ENCODE data around the gene VIPR2. TPM values are rescaled to one million over a fixed set of nuclear protein-coding genes. Genes with fewer than 3 reads are reported as not detected.
"Not testable (repeated sequence)": the region's sequence is repeated elsewhere in the genome, so short reads cannot be mapped to it uniquely, and the experiment has no call there.

The VIPR2 gene
- total RNA-seq, 2 experiments from 2014 or later, result 0.42 to 0.50 TPM

DNA sequence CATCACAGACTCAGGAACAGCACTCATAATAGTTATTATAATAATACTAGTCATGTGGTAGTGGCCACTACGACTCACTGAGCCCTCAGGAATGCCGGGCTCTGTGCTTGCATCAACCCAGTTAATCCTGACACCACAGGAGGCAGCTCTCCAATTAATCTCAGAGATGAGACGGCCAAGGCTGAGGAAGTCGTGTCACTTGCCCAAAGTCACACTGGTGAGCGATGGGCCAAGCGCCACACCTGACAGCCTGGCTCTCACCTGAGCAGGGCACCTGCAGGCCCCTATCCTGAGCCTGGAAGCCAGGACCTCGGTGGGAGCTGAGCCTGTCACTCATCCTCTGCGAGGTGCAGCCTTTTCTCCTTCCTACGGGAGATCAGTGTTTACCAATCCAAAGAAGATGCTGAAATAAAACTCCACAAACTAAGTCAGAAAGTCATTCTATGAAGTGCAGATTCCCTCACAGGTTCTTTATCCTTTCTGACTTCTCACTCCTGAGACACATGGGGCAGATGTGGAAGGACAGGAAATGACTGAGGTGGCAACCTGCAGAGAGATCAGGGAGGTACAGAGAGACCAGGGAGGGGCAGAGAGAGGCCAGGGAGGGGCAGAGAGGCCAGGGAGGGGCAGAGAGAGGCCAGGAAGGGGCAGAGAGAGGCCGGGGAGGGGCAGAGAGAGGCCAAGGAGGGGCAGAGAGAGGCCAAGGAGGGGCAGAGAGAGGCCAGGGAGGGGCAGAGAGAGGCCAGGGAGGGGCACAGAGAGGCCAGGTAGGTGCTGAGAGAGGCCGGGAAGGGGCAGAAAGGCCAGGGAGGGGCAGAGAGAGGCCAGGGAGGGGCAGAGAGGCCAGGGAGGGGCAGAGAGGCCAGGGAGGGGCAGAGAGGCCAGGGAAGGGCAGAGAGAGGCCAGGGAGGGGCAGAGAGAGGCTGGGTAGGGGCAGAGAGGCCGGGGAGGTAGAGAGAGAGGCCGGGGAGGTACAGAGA lies 38.5 kb downstream of the VIPR2 start:
- DNase-seq (no peak), ATAC-seq (peak; percentile 55)
- no peak overlapping the region for H3K27ac Mint-ChIP-seq
- no peak overlapping the region for H3K4me3 Mint-ChIP-seq
- H3K36me3 Mint-ChIP-seq (ENCODE audit: low read depth), result no peaks in the 10 kb centered on the region
- H3K4me1 Mint-ChIP-seq, result peaks cover 3% of the 10 kb centered on the region
- intact Hi-C loops (cut with DNase I, micrococcal nuclease), result no loop called here
- no peaks in the 10 kb centered on the region for H3K9me3 Mint-ChIP-seq (ENCODE audit: low read depth)
- H3K27me3 Mint-ChIP-seq, result no peaks in the 10 kb centered on the region
- POLR2A ChIA-PET, result no interaction called here
- CTCF ChIA-PET, result no interaction called here

DNA sequence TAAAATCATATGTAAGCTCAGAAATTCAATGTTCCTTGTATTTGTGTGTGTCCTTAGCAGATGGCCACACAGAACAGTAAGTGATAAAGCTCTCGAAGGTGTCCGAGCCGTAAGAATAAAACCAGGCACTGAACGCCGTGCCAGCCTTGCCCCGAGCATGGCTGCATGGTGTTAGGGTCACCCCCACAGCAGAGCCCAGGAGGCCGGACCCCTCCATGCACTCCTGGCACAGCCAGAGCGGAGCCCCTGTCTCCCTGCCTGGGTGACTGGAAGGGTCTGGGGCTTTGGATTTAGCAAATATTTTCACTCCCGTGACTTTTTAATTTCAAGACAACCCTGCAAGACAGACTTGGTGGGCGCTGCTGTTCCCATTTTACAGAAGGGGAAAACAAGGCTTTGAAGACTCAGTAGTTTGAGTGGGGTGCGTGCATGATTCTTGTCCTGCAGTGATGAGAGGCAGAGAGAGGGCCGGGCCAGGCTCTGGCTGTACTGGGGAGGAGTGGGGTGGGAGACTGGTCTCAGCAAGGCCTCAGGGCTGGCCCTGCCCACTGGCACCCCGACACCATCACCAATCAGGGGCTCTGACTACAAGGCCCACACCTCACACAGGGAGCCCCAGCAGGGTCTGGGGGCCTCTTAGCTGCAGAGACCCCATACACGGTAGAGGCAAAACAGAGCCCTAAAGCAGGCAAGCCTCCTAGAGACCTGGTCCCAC lies 39.4 kb downstream of the VIPR2 start:
- intact Hi-C loops (cut with DNase I, micrococcal nuclease), result no loop called here
- H3K36me3 Mint-ChIP-seq (ENCODE audit: low read depth), result no peaks in the 10 kb centered on the region
- peaks cover 3% of the 10 kb centered on the region for H3K4me1 Mint-ChIP-seq
- no peak for DNase-seq
- CTCF ChIA-PET, result no interaction called here
- ATAC-seq, result no peak
- no peaks in the 10 kb centered on the region for H3K9me3 Mint-ChIP-seq (ENCODE audit: low read depth)
- H3K27me3 Mint-ChIP-seq, result no peaks in the 10 kb centered on the region
- POLR2A ChIA-PET, result no interaction called here
- H3K4me3 Mint-ChIP-seq, result no peak overlapping the region
- no peak overlapping the region for H3K27ac Mint-ChIP-seq

DNA sequence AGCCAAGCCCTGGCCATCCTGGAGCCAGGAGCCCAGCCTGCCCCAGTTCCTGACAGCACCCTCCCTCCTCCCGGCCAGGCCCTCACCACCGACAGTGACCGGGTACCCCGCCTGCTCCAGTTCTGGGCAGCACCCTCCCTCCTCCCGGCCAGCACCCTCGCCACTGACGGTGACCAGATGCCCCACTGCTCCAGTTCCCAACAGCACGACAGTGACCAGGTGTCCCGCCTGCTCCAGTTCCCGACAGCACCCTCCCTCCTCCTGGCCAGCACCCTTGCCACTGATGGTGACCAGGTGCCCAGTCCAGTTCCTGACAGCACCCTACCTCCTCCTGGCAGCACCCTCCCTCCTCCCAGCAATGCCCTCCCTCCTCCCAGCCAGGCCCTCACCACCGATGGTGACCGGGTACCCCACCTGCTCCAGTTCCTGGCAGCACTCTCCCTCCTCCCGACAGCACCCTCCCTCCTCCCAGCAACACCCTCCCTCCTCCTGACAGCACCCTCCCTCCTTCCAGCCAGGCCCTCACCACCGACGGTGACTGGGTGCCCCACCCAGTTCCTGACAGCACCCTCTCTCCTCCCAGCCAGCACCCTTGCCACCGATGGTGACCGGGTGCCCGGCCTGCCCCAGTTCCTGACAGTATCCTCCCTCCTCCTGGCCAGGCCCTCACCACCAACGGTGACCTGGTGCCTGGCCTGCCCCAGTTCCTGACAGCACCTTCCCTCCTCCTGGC lies 40.3 kb downstream of the VIPR2 start:
- ChIA-PET CTCF (no interaction called here), POLR2A (no interaction called here)
- Mint-ChIP-seq H3K36me3 (ENCODE audit: low read depth) (no peaks in the 10 kb centered on the region), H3K27me3 (no peaks in the 10 kb centered on the region), H3K27ac (no peak overlapping the region), H3K9me3 (ENCODE audit: low read depth) (no peaks in the 10 kb centered on the region), H3K4me1 (peaks cover 3% of the 10 kb centered on the region), H3K4me3 (no peak overlapping the region)
- intact Hi-C loops (cut with DNase I, micrococcal nuclease), result no loop called here
- ATAC-seq (no peak), DNase-seq (no peak)

DNA sequence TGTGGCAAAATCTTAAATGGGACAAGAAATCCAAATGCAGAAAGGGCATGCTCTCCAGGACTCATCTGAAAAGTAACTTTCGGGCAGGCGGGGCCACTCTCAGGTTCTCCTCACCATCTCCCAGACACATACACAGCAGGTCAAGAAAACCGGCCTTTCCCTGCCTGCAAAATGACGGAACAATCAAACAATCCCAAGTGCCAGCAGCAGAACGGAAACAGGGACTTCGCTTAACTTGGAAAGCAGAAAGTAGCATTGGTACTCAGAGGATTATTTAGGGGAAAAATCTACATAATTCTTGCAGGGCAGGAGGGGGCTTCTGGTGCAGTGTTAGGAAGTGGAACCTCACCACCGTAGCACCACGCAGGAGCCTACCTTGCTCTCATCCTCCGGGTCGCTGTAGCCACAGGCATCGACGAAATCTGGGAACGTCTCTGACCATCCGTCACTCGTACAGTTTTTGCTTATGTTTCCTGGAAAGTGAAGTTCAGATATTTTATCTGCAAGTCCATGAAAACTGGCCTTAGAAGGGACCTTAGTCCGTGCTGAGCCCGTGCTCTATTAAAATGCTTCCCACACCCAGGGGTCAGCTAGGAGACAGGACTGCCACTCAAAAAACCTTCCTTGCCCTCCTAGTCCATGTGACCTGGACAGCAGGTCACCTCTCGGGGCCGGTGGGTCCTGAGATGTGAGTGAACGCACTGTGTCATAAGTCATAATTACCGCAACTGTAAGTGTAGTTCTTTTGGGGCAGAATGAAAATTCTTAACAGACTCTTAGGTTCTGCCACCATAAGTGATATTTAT lies 41.1 kb downstream of the VIPR2 start:
- Mint-ChIP-seq H3K4me3 (no peak overlapping the region), H3K36me3 (ENCODE audit: low read depth) (no peaks in the 10 kb centered on the region), H3K27ac (no peak overlapping the region), H3K4me1 (peaks cover 3% of the 10 kb centered on the region), H3K27me3 (no peaks in the 10 kb centered on the region), H3K9me3 (ENCODE audit: low read depth) (no peaks in the 10 kb centered on the region)
- POLR2A ChIA-PET, result no interaction called here
- no peak for ATAC-seq
- DNase-seq, result no peak
- CTCF ChIA-PET, result no interaction called here
- intact Hi-C loops (cut with DNase I, micrococcal nuclease), result no loop called here

DNA sequence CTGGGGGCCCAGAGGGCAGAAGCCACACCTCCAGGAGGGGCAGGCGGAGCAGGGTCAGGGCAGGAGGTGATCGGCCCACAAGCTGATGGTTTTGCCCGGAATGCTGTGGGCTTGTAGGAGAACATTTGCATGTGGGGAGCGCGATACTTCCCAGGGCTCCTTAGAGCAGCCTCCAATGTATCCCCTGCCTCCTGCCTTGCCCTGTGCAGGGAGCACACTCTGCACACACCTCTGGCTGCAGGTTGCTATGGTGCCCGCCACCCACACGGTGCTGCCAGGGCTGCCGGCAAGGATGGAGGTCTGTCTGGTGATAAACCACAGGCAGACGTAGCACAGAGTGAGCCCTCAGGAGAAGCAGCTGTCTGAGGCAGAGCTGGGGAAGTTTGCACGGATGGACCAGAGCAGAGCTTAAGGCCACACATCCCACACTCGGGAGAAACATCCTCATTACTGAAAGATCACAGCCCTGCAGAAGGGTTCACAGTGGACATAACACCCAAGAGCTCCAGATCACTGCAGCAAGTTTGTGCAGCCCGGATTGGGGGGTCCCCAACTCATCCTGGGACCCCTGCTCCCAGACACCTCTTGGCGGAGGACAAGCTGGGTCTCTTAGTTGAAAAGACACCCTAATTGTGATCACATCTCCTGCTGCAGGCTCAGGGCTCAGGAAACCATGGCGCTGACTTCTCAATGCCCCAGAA lies 41.8 kb downstream of the VIPR2 start:
- intact Hi-C loops (cut with DNase I, micrococcal nuclease), result no loop called here
- DNase-seq (no peak), ATAC-seq (no peak)
- H3K27me3 Mint-ChIP-seq, result no peaks in the 10 kb centered on the region
- no peak overlapping the region for H3K27ac Mint-ChIP-seq
- H3K36me3 Mint-ChIP-seq (ENCODE audit: low read depth), result no peaks in the 10 kb centered on the region
- POLR2A ChIA-PET, result no interaction called here
- no peak overlapping the region for H3K4me3 Mint-ChIP-seq
- CTCF ChIA-PET, result no interaction called here
- H3K4me1 Mint-ChIP-seq, result peaks cover 3% of the 10 kb centered on the region
- H3K9me3 Mint-ChIP-seq (ENCODE audit: low read depth), result no peaks in the 10 kb centered on the region

DNA sequence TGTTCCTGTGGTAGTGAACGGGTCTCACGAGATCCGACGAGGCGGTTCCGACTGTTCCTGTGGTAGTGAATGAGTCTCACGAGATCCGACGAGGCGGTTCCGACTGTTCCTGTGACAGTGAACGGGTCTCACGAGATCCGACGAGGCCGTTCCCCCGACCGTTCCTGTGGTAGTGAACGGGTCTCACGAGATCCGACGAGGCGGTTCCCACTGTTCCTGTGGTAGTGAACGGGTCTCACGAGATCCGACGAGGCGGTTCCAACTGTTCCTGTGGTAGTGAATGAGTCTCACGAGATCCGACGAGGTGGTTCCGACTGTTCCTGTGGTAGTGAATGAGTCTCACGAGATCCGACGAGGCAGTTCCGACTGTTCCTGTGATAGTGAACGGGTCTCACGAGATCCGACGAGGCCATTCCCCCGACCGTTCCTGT lies 43.0 kb downstream of the VIPR2 start:
- H3K27me3 Mint-ChIP-seq; DNase-seq; POLR2A ChIA-PET; H3K4me3 Mint-ChIP-seq; H3K27ac Mint-ChIP-seq; H3K4me1 Mint-ChIP-seq; ATAC-seq; H3K9me3 Mint-ChIP-seq (ENCODE audit: low read depth); CTCF ChIA-PET; H3K36me3 Mint-ChIP-seq (ENCODE audit: low read depth); intact Hi-C loops (cut with DNase I, micrococcal nuclease): not testable (repeated sequence)

DNA sequence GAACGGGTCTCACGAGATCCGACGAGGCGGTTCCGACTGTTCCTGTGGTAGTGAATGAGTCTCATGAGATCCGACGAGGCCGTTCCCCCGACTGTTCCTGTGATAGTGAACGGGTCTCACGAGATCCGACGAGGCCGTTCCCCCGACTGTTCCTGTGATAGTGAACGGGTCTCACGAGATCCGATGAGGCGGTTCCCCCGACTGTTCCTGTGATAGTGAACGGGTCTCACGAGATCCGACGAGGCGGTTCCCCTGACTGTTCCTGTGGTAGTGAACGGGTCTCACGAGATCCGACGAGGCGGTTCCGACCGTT lies 43.6 kb downstream of the VIPR2 start:
- H3K4me3 Mint-ChIP-seq, result not testable (repeated sequence)

DNA sequence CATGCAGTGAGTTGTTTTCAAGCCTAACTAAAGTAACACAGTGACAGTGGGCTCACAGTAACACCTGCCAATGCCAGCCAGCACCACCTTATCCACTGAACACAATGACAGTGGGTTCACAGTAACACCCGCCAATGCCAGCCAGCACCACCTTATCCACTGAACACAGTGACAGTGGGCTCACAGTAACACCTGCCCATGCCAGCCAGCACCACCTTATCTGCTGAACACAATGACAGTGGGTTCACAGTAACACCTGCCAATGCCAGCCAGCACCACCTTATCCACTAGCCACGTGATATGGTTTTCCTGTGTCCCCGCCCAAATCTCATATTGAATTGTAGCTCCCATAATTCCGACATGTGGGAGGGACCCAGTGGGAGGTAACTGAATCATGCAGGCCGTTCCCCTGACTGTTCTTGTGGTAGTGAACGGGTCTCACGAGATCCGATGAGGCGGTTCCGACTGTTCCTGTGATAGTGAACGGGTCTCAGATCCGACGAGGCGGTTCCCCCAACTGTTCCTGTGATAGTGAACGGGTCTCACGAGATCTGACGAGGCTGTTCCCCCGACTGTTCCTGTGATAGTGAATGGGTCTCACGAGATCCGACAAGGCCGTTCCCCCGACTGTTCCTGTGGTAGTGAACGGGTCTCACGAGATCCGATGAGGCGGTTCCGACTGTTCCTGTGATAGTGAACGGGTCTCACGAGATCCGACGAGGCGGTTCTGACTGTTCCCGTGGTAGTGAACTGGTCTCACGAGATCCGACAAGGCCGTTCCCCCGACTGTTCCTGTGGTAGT lies 44.2 kb downstream of the VIPR2 start:
- H3K27ac Mint-ChIP-seq; H3K27me3 Mint-ChIP-seq; H3K36me3 Mint-ChIP-seq (ENCODE audit: low read depth); ATAC-seq; H3K4me1 Mint-ChIP-seq; H3K4me3 Mint-ChIP-seq; intact Hi-C loops (cut with DNase I, micrococcal nuclease); POLR2A ChIA-PET; H3K9me3 Mint-ChIP-seq (ENCODE audit: low read depth); DNase-seq; CTCF ChIA-PET: not testable (repeated sequence)

More for the DNA sequence above, 43.6 kb downstream of the VIPR2 start:
- H3K9me3 Mint-ChIP-seq (ENCODE audit: low read depth); H3K27me3 Mint-ChIP-seq; POLR2A ChIA-PET; H3K27ac Mint-ChIP-seq; intact Hi-C loops (cut with DNase I, micrococcal nuclease); H3K4me1 Mint-ChIP-seq; ATAC-seq; DNase-seq; CTCF ChIA-PET; H3K36me3 Mint-ChIP-seq (ENCODE audit: low read depth): not testable (repeated sequence)

DNA sequence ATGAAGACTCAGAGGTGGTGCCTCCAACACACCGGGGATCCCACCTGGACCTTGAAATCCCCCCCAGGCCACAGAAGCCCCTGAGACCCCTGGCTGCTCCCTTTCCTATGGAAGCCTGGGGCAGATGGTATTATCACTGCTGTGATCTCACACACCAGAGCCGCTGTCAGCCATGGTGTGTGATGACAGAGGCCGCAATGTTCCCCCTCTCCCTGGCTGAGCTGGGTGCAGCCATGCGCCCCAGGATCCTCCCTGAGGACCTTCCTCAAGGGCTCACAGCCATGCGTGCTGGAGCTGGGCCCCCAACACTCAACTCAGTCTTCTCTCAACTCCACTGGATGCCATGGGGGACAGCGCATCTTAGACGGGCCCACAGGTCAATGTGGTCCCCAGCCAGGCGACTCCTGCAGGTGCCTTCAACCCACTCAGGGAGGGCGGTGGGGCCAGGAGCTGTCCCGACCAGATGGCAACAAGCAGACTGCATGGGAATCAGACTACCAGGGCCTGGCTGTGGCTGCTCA lies 44.9 kb downstream of the VIPR2 start:
- H3K36me3 Mint-ChIP-seq (ENCODE audit: low read depth), result no peaks in the 10 kb centered on the region
- no peak for ATAC-seq
- CTCF ChIA-PET, result no interaction called here
- H3K4me3 Mint-ChIP-seq, result no peak overlapping the region
- intact Hi-C loops (cut with DNase I, micrococcal nuclease), result no loop called here
- no peak for DNase-seq
- no peaks in the 10 kb centered on the region for H3K9me3 Mint-ChIP-seq (ENCODE audit: low read depth)
- no peaks in the 10 kb centered on the region for H3K27me3 Mint-ChIP-seq
- no peak overlapping the region for H3K27ac Mint-ChIP-seq
- POLR2A ChIA-PET, result no interaction called here
- H3K4me1 Mint-ChIP-seq, result peaks cover 4% of the 10 kb centered on the region

DNA sequence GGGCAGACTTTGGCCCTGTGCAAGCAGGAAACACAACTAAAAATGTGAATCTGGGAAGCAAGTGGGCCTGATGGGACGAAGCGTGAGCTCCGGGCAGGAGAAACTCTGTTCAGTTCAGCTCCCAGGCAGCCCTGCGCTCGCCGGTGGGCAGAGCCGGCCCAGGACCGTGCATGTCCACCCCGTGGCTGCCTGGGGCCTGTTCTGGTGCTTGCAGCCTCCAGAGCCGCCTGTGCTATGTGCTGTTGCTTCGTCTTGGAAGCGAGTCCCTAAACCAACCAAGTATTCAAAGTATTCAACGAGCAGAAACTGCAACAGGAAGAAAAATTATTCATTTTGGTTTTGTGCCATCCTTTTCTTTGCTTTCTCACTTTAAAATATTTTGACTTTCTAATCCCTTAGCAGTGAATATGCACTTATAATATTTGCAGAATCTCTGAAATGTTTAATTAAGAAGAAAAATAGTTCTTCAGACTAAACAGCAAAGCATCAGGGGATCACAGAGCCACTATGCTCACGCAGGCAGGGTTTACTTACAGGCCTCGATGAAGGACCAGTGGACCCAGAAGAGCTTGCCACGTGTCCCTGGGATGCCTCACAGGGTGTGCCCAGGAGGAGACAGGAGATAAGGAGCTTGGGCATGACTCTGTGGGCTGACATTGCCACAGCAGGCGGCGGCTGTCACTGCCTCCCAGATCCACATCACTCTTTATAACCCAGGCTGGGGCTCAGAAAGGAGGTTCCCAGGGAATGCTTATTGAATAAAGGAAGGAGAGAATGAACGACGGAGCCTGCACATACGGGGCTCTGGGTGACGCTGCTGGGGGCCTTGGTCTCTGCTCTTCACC lies 45.6 kb downstream of the VIPR2 start:
- Mint-ChIP-seq H3K4me3 (no peak overlapping the region), H3K4me1 (peaks cover 9% of the 10 kb centered on the region), H3K36me3 (ENCODE audit: low read depth) (no peaks in the 10 kb centered on the region), H3K27me3 (no peaks in the 10 kb centered on the region), H3K9me3 (ENCODE audit: low read depth) (no peaks in the 10 kb centered on the region), H3K27ac (no peak overlapping the region)
- ChIA-PET POLR2A (no interaction called here), CTCF (no interaction called here)
- no peak for DNase-seq
- ATAC-seq, result no peak
- intact Hi-C loops (cut with DNase I, micrococcal nuclease), result no loop called here

Measured in activated CD4-positive, alpha-beta T cell treated with anti-CD3 and anti-CD28 coated beads for 36 hours (primary cell).